ENCODE data around the gene KAT14. TPM values are rescaled to one million over a fixed set of nuclear protein-coding genes. Genes with fewer than 3 reads are reported as not detected.
A peak's percentile ranks its signal among the peaks of the same experiment; 100 is the strongest.
"Not testable (repeated sequence)": the region's sequence is repeated elsewhere in the genome, so short reads cannot be mapped to it uniquely, and the experiment has no call there.

Gene KAT14, protein sequence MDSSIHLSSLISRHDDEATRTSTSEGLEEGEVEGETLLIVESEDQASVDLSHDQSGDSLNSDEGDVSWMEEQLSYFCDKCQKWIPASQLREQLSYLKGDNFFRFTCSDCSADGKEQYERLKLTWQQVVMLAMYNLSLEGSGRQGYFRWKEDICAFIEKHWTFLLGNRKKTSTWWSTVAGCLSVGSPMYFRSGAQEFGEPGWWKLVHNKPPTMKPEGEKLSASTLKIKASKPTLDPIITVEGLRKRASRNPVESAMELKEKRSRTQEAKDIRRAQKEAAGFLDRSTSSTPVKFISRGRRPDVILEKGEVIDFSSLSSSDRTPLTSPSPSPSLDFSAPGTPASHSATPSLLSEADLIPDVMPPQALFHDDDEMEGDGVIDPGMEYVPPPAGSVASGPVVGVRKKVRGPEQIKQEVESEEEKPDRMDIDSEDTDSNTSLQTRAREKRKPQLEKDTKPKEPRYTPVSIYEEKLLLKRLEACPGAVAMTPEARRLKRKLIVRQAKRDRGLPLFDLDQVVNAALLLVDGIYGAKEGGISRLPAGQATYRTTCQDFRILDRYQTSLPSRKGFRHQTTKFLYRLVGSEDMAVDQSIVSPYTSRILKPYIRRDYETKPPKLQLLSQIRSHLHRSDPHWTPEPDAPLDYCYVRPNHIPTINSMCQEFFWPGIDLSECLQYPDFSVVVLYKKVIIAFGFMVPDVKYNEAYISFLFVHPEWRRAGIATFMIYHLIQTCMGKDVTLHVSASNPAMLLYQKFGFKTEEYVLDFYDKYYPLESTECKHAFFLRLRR
- 1 to 10 TPM; 7.9 to 8.7 TPM for total RNA-seq
- long read RNA-seq, donor 1, partial matches to known transcripts, result 1 of 5 reads
- long read RNA-seq, donor 1, other reads (novel, unspliced or antisense), result 3 of 5 reads
- long read RNA-seq, donor 2, partial matches to known transcripts, result 0 of 7 reads
- long read RNA-seq, donor 2, other reads (novel, unspliced or antisense), result 7 of 7 reads

- DNase-seq (ENCODE audit: low spot score), result peak; percentile 98
- intact Hi-C loops (cut with DNase I), result no loop called here
Measured at GRCh38 chr20:18137412-18138265, at the start of gene KAT14, which contains the start of gene PET117. Gene KAT14 (plus strand): TSS chr20:18137863. CDS start chr20:18142661, 4,798 bp downstream. Gene PET117 (plus strand): TSS chr20:18137863. CDS start chr20:18137956, 93 bp downstream.

DNA sequence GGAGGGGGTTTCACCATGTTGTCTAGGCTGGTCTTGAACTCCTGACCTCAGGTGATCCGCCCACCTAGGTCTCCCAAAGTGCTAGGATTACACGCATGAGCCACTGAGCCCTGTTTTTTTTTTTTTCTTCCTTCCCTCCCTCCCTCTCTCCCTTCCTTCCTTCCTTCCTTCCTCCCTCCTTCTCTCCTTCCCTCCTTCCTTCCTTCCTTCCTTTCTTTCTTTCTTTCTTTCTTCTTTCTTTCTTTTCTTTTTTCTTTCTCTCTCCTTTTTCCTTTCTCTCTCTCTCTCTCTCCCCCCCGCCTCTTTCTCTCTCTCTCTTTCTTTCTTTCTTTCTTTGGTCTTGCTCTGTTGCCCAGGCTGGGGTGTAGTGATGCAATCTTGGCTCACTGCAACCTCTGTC lies 49.4 kb upstream of the KAT14 start:
- DNase-seq (ENCODE audit: low spot score); intact Hi-C loops (cut with DNase I): not testable (repeated sequence)

- DNase-seq (ENCODE audit: low spot score); intact Hi-C loops (cut with DNase I): not testable (repeated sequence)
Measured at GRCh38 chr20:18088841-18089240, 48.8 kb upstream of the KAT14 start.

DNA sequence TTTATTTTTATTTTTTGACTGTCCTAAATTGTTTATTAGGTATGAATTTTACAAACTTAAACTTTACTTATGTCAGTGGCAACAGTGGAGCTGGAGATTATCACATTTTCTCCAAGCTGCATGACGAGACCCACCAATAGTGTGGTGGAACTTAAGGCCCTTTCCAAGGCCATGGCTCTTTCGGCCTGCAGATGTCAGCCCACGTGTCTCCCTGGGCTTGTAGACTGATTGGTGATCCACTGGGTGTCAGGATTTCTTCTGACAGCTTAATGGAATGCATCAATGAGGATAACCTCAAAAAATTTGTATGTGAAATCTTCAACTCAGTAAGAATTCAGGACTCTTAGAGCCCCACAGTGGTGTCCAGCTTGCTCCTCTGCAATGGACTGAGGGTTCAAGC lies 47.6 kb upstream of the KAT14 start:
- no peak for DNase-seq (ENCODE audit: low spot score)
- intact Hi-C loops (cut with DNase I), result no loop called here

- intact Hi-C loops (cut with DNase I), result no loop called here
- DNase-seq (ENCODE audit: low spot score), result no peak
Measured at GRCh38 chr20:18090477-18090876, 47.2 kb upstream of the KAT14 start.

- no peak for DNase-seq (ENCODE audit: low spot score)
- intact Hi-C loops (cut with DNase I), result no loop called here
Measured at GRCh38 chr20:18091623-18092022, 46.0 kb upstream of the KAT14 start.

- DNase-seq (ENCODE audit: low spot score), result no peak
- intact Hi-C loops (cut with DNase I), result no loop called here
Measured at GRCh38 chr20:18092890-18093289, 44.8 kb upstream of the KAT14 start.

GRCh38 chr20:18093388-18093787 lies 44.3 kb upstream of the KAT14 start:
- no peak for DNase-seq (ENCODE audit: low spot score)
- intact Hi-C loops (cut with DNase I), result no loop called here

GRCh38 chr20:18094191-18094590 lies 43.5 kb upstream of the KAT14 start:
- no peak for DNase-seq (ENCODE audit: low spot score)
- intact Hi-C loops (cut with DNase I), result no loop called here

GRCh38 chr20:18100569-18100968 lies 37.1 kb upstream of the KAT14 start:
- intact Hi-C loops (cut with DNase I); DNase-seq (ENCODE audit: low spot score): not testable (repeated sequence)

GRCh38 chr20:18101125-18101810 lies 36.4 kb upstream of the KAT14 start:
- DNase-seq (ENCODE audit: low spot score), result no peak
- intact Hi-C loops (cut with DNase I), result no loop called here

DNA sequence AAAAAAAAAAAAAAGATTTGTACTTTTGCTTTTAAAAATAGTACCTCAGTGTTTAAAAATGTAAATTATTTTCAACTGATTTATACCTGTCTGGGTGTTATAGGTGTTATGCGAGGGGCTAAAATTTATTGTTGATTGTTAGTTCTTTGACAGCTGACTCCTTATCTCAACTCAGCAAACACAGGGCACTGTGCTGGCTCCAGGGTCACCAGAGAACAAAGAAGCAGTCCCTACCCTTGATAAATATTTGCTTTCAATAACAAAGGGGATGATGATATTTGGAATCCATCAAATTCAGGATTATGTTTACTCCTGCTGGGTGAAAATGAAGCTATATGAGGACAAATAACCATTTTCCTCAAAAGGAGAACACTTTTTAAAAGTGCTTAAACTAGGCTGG lies 34.2 kb upstream of the KAT14 start:
- intact Hi-C loops (cut with DNase I), result no loop called here
- DNase-seq (ENCODE audit: low spot score), result no peak

GRCh38 chr20:18108326-18108725 lies 29.3 kb upstream of the KAT14 start:
- DNase-seq (ENCODE audit: low spot score), result no peak

DNA sequence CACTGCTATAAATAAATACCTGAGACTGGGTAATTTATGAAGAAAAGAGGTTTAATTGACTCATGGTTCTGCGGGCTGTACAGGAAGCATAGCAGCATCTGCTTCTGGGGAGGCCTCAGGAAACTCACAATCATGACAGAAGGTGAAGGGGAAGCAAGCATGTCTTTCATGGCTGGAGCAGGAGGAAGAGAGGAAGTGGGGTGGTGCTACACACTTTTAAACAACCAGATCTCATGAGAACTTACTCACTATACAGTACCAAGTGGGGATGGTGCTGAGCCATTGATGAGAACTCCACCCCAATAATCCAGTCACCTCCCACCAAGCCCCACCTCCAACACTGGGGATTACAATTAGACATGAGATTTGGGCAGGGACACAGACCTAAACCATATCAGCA lies 9.1 kb upstream of the KAT14 start:
- DNase-seq (ENCODE audit: low spot score); intact Hi-C loops (cut with DNase I): not testable (repeated sequence)

More at GRCh38 chr20:18108326-18108725, 29.3 kb upstream of the KAT14 start:
- intact Hi-C loops (cut with DNase I), result no loop called here

DNA sequence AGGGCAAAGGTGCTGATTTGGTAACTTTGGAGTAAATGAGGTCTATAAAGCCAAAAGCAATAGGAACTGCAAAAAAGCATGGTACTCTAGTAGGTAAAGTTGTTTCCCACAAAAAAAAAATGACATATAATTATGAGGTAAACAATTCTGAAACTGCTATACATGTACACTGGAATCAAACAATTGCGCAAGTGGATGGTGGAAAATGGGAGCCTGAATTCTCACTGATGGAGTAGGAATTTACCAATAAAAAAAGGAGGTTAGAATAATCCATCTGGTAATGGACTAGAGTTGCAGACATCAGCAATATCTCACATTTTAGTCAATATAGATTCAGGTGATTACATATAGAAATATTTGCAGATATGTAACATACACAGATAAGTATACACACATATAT lies 5.0 kb upstream of the KAT14 start:
- no peak for DNase-seq (ENCODE audit: low spot score)
- intact Hi-C loops (cut with DNase I), result no loop called here

DNA sequence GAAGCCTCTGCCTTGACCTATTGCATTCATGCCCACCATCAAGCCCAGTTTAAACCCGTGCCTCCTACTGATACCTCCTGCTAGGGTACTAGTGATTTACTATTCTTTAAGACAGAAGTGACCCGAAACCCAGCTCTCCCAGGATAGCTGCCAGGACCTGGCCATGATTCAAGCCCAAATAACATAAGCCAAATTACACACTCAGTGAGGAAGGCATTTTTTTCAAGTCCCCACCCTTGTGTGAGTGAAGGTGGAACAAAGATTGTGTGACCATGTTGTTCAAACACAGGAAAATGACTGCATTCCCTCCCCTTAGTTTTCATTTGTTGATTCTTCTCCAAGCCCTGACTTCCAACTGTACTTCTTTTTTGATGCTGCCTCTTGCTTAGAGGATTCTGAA lies 3.7 kb upstream of the KAT14 start:
- intact Hi-C loops (cut with DNase I), result no loop called here

DNA sequence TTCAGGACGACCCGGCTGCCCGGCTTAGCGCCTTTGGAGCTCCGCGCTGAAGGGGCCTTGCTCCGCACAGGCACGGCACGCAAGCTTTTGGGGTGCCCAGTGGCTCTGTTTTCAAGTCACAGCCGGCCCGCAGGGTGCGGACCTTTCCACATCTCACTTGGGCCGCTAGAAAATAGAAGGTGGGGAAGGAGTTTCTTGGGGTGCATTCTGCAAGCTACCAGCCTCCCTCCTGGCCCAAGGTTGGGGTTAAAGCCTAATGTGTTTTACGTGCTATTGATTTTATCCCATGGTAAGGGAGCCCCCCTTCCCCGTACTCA lies 561 bp downstream of the KAT14 start:
- DNase-seq (ENCODE audit: low spot score), result no peak
- intact Hi-C loops (cut with DNase I), result no loop called here

More for the DNA sequence above, 3.7 kb upstream of the KAT14 start:
- no peak for DNase-seq (ENCODE audit: low spot score)

GRCh38 chr20:18138639-18139583 lies 1.2 kb downstream of the KAT14 start:
- DNase-seq (ENCODE audit: low spot score), result no peak
- intact Hi-C loops (cut with DNase I), result no loop called here
